Left cardiac atrium (tissue), 4 donors: ENCODE results near the gene MVK. TPM values are rescaled to one million over a fixed set of nuclear protein-coding genes. Genes with fewer than 3 reads are reported as not detected.

Experiments used
- ATAC-seq, 2 donors: fragments of 200-7000 bp; cut with Tn5 transposase; one replicate each; pipeline ENCODE4 v1.9.1; 2020; ENCODE audit warnings: mild to moderate bottlenecking in 2 of 2, moderate library complexity in 2 of 2
- DNase-seq: peaks from one replicate; pipeline ENCODE4 v3.0.0-alpha.2; 2020
- intact Hi-C, 2 donors: fragments of 100-400 bp; cut with DNase I; formaldehyde crosslinking; loops; one replicate each; pipeline versions ENCODE4 v1.14.1 to v1.15.1; 2022 to 2023
- total RNA-seq, 2 donors: library from RNA; stranded (reverse); fragmentation: NEBNext Ultra II Directional; extraction: Animal tissue kit (Norgen Biotek cat#: 25700); gene quantifications; one replicate each; pipeline ENCODE4 v1.2.1, GENCODE V29; 2021
- donor health status: DM: no; HTN: yes; CAD: no.
- donor health status: DM: no; HTN: yes; CAD: no; lungs with severe emphysema.
- donor health status: DM: yes; HTN: yes; CAD: no.
- donor health status: Dilated cardiomyopathy.

The MVK gene
- total RNA-seq, 2 donors from 2014 or later: 11.2 to 12.6 TPM

DNA sequence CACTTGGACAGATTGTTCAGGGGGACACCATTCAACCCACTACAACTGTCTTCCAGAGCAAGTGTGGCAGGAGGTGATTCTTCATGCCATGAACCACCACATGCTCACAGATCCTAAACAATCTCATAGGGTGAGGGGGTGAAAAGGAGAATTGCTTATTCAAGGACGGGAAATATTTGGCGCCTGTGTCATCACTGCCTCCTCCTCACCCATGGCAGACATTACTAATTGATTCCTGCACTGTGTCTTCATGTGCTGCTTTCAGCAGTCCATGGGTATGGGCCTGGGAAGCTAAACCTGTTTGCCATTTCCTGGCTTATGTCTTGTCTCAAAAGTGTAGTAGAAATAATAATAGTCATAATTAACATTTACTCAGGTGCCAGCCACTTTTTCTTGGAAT, 31.6 kb upstream of the MVK start:
- DNase-seq (no peak), ATAC-seq (no peak)
- intact Hi-C loops: no loop called here

DNA sequence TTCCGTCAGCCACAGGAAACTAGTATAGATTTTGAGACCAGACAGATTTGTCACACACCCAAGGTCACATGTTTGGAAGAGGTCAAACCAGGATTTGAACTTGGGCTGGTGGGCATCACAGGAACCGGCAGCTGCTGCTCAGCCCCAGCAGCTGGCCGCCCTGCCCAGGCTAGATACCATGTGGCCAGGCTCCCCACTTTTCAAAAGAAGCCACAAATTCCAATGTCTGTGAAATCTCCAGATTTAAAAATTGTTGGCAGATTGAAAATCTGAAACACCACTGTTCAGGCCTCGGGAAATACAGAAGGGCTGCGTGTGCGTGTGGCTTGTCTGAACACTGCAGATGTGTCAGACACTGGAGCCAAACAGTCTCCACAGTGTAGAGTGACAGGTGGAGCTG, 30.7 kb upstream of the MVK start:
- intact Hi-C loops: no loop called here
- no peak for ATAC-seq
- DNase-seq: no peak

DNA sequence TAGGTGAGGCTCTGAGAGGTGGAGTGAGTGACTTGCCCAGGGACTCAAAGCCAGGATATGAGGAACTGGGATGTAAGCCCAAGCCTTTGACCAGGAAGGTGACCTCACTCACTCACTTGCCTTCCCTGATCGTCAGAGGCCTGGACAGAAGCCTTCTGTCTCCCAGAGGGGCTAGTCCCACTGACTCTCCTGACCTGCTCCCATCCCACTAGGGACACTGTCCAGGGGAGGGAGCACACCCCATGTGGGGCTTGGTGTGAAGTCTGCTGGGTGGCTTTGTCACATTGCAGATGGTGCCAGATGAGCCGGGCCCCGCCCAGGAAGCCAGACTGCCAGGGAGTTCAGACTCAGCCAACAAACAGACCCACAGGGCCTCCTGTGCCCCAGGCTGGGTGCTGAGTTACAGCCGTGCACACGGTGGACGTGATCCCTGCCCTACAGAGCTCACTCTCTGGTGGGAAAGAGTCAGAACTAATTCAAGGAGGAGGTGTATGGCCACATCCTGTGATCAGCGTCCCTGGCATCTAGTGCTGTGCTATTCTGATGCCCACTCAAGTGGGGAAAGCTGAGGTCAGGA, 28.6 kb upstream of the MVK start:
- ATAC-seq (peak; percentile 76 to 93), DNase-seq (no peak)
- intact Hi-C loops: no loop called here

DNA sequence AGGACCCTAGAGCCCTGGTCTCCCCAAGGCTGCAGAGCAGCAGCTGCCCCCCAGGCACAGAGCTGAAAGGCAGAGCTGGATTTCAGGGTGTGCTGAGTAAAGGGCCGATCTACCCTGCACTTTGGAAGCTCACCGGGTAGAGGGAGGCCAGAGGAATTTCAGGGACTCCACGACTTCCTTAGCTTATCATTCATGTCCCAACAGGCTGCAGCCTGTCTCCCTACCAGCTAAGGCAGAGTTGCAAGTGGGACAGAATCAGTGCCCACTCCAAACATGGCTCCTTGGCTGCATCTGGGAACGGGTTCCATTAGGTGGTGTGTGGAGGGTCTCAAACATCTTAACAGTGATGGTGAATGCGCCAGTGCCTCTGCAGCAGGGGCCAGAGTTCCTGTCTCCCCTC, 27.8 kb upstream of the MVK start:
- intact Hi-C loops: no loop called here
- DNase-seq: no peak
- ATAC-seq: no peak

DNA sequence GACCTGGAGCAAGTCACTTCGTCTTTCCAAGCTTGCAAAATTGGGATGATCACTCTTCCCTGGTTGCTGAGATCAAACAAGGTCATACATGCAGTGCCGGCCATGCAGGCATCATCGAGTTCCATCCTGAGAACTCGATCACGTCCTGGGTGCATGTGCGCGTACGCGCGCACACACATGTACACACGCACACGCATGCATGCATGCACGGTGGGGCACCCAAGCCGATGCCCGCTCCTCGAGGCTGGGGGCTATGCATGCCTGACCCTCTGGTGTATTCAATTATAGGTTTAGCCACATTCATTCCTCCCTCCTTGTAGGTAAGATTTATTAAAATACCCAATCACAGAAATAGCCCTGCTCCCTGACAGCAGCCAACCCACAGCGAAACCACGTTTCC, 26.3 kb upstream of the MVK start:
- intact Hi-C loops: no loop called here

DNA sequence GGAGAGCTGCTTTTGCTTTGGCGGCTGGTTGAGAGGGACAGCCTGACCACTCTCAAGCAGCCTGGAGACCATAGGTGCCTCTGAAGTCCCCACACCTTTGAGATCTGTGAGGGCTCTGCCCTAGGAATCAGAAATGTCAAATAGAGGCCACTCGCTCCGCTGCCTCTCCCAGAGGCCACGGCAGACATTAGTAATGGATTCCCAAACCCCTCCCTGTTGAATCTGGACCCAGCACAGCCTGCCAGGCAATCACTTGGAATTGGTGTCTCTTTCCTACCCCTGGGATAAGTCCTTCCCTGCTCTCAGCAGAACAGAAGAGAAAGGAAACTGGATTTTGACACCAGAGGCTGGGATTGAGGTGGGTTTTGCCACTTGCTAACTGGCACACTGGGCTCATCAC, 25.3 kb upstream of the MVK start:
- ATAC-seq (no peak), DNase-seq (no peak)
- intact Hi-C loops: no loop called here

More for the DNA sequence above, 26.3 kb upstream of the MVK start:
- DNase-seq (peak; percentile 4), ATAC-seq (no peak)

DNA sequence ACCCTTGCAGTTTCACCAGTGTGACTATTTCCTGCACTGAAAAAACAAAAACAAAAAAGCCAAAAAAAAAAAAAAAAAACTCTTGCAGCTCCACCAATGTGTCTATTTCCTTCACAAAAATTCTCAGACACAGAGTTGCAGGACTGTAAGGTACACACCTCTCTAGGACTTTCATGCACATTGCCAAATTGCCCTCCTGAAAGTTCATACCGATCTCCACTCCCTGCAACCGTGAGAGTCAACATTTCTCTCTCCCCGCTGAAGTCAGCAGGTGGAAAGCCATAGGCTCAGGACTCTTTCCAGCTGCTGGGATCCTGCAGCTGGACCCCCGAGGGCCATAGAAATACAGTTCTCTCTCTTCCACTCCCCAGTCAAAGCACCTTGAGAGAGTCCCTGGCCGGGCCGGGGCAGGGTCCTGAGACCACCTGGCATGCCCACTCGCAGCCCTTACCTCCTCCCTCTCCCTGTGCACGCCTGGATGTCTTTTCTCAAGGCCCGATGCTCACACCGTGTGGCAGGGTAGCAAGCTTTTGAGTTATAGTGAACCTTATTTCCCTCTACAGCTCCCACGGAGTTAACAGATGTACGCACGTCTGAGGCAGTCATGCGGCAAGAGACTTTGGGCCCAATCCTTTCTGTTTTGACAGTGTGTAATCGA, 23.9 kb upstream of the MVK start:
- no peak for ATAC-seq
- peak; percentile 4 for DNase-seq

DNA sequence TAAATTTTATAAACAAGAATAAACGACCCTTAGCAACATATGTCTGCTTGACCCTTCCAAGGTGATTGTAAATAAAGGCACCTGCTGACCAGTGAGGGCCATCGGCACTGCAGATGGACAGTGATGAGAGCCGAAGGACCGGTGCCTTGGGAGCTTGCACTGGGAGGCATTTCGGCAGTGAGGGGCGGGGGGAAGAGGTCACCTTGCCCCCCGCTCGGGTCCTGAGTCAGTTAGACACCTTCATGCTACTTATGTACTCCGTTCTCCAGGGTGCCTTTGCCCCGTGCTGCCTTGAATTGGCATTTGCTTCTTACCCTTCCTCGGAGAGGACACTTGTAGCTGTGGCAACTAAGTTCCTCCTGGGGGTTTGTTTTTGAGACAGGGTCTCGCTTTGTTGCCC, 23.3 kb upstream of the MVK start:
- DNase-seq (peak; percentile 3), ATAC-seq (no peak)
- intact Hi-C loops: no loop called here

More for the DNA sequence above, 23.9 kb upstream of the MVK start:
- intact Hi-C loops: no loop called here

DNA sequence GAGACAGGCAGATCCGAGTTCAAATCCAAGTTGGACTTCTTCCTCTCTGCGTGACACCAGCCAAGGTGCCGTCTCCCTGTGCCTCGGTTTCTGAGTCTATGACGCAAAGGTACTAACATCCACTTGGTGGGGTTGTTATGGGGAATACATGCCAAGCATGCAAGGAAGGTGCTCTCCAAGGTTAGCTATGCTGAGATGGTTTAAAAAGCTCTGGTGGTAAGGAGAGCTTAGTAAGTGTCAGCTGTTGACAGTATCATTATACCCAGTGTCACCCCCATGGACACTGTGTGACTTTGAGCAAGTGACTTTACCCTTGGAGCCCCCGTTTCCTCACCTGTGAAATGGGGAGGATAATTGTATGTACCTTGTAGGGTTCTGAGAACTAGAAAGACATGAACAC, 22.5 kb upstream of the MVK start:
- no peak for DNase-seq
- intact Hi-C loops: no loop called here

DNA sequence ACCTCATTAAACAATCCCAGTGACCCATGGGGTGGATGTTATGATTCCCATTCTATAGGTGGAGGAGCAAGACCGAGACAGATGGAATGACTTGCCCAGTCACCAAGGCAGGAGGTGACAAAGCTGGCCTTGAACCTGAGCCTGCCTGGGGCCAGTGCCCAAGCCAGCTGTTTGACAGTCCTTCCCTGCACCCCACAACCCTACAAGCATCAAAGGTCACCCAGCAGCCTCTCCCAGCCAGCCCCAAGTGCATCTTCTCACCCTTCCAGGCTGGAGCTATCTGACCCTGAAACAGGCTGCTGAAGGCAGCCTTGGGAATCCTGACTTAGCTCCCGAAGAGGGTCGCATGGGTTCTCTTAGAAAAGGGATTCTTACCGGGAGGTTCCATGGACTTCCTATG, 20.6 kb upstream of the MVK start:
- intact Hi-C loops: no loop called here
- ATAC-seq (no peak), DNase-seq (peak; percentile 4)

More for the DNA sequence above, 22.5 kb upstream of the MVK start:
- no peak for ATAC-seq

DNA sequence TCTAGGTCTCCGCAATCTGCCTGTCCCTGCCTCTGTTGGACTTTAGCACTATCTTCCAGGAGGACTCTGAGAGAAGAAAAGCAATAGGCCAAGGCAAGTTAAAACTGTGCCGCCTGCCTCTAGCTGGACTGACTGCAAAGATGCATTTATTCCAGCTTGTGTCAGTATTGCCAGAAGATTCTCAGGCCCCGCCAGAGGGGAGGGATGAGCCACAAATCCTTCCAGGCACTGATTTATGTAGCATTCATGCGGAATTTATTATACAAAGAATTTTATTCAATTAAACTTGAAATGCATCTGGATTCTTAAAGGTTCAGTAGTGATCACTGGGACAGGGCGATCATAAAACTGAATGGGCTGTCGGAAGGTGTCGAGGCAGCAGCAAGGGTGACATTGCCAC, 20.1 kb upstream of the MVK start:
- intact Hi-C loops: no loop called here
- ATAC-seq (no peak), DNase-seq (no peak)

DNA sequence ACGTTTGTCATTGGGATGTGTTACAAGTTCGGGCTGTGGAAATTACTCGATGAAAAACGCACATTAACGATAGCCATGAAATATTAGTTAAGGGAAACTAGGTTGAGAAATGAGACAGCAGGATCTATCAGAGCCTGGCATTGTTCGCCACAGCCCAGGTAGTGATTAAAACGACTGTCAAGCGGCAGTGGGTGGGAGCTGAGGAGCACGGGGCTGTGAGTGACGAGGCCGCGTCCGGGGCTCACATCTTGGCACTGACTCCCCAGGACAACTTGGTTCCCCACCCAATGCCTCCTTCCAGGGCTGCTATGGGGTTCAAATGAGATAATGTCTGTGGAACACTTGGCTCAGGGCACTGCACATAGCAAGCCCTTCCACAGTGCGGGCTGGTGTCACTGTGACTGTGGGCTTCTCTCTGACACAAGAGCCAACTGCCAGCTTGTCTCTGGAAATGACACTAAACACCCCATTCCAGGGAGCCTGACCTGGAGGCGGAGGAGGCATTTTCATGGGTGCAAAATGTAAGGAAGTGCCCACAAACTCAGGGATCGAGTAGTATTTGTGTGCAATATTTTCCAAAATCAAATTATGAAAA, 19.6 kb upstream of the MVK start:
- intact Hi-C loops: no loop called here
- DNase-seq (no peak), ATAC-seq (no peak)

DNA sequence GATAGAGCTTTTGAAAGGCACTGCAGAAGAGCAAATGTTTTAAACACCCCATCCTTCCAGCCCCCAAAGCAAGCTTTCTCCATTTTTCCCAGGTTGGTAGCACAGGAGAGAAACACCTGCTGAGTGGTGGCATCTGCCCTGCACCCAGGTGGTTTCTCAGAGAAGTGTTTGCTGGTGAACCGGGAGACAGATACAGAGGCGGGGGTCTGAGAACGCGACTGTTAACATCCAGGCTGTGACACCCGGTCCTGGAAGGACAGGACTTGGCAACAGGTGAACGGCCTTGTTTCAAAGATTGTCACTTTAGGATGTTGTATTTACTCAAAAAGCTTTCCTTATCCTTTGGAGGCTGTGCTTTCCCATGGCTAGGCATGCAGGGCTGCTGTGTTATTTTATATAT, 18.8 kb upstream of the MVK start:
- intact Hi-C loops: no loop called here
- ATAC-seq (no peak), DNase-seq (no peak)

DNA sequence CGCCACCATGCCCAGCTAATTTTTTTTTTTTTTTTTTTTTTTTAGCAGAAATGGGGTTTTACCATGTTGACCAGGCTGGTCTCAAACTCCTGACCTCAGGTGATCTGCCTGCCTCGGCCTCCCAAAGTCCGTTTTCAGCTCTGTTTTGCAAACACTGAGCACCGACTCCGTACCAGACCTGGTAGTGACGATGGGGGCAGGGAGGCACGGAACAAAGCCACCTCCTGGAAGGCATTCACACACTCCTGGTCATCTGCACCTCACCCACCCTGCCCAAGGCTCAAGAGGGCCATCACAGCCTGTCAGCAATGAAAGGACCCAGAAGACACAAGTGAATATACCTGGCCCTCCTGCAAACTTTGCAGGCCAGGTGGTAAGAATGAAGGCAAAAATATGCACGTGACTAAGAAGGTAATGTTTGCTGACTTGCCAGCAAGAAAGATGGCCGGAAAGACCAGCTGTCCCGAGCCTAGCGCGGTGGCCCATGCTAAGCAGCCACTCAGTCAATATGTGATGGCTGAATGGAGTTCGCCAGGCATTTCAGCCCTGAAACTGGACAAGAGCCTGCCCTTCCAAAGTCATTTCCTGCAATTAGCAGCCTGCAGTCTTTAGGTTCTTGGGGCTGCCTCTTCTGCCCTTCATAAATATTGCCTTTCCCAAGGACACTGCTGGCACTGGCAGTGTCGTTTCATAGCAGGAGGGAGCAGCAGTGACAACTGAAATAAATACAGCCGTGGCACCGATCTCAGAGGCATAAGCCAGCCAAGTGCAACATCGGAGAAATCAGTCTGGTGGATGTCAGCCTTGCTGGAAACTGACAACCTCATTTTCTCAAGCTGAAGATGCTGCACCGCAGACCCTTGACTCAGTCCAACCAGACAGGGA, 17.9 kb upstream of the MVK start:
- no peak for ATAC-seq
- DNase-seq: no peak
- intact Hi-C loops: no loop called here

DNA sequence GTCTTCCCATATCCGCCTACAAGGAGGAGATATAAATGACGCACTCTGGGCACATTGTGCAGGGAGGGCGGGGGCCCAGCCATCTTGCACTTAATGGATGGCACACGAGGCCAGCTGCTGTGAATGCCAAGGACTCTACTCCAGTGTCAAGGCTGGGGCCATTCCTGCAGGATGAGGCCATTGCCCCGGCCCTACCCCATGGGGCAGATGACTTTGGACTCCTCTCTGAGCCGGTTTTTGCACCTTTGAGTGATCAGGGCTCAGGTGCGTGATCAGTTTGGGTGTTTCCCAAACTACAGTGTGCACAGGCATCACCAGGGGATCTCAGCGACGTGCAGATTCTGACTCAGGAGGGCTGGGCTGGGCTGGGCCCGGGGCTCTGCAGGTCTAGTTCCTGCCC, 16.4 kb upstream of the MVK start:
- DNase-seq: no peak
- no peak for ATAC-seq
- intact Hi-C loops: no loop called here

DNA sequence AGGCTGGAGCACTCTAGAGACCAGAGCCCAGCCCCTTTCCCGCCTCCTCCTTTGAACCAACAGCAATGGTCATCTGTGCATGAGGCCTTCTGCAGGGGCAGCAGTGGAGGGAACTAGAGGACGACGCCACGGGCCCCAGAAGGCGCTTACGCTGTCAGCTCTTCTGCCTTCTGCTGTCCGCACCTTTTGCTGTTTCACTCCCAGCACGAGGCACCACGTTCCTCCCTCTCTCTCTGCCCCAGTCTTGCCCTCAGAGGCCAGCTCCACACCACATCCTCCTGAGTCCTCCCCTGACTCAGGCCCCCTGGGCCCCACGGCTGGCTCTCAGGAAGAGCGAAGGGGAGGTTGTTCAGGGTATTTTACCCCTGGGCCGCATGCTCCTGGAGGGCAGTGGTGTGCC, 15.8 kb upstream of the MVK start:
- intact Hi-C loops: no loop called here
- DNase-seq: no peak
- no peak for ATAC-seq

DNA sequence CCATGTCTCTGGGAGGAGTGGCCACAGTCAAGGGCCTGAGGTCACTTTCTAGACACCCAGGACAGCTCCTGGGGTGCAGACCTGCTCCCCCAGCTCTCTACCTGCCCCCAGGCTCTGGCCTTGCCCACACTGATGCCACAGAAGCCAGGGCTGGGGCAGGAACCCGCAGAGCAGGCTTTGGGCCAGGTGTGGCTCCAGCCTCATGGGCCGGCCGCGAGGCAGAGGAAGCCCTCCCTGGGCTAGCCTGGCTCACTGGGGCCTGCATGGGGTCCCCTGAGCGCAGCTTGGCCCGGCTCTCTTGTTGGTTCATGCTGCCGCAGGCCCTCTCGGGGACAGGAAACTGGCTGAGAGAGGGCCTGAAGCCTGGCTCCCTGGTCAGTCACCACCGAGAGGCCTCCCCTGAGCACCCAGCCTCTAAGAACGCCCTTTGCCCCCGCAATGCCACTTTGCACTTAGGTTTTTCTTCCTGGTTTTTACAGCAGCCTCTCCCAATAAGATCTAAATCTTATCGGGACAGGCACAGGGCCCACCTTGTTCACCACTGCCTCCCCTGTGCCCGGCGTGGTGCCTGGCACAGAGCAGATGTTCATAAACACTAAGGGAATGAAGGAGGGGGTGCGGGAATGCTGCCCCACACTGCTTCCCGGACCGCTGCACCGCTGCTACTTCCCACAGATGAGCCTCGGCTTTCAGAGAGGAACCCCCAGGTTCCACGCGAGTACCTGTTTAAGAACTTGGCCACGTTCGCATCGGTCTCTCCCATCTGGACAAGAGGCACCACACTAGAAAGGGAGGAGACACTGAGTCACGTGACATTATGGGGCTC, 15.0 kb upstream of the MVK start:
- intact Hi-C loops: no loop called here
- ATAC-seq (no peak), DNase-seq (no peak)

DNA sequence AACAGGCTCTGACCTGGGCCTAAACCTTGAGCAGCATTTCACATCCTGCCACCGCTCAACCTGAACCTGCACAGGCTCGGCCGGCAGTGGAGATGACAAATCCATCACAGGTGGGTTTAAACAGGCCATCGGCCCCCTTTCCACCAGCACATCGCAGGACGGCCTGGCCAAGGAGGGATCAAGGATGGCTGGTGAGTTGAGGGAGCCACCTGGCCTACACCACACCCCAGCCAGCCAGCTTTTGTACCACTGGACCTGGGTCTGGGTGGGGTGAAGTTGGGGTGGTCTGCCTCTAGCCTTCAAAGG, 14.4 kb upstream of the MVK start:
- no peak for DNase-seq
- intact Hi-C loops: no loop called here
- ATAC-seq: no peak

DNA sequence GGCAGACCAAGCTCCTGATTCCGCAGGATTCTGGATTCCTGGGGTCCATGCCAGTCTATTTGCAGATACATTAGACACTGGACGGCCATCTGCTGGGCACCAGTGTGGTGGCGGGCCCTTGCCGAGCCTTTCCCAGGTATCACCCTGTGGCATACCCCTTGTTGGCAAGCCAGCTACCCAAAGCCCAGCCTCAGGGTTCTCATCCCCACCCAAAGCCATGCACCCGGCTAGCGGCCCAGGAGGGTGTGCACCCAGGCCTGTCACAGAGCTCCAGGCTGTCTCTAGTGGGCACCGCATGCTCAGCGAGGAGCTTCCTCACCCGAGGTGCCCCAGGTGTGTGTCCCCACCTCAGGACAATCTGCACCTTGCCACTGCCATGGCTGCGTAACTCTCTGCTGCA, 14.0 kb upstream of the MVK start:
- no peak for DNase-seq
- no peak for ATAC-seq
- intact Hi-C loops: no loop called here
